Measurements from ENCODE around the gene DNAJB13.
A peak's percentile ranks its signal among the peaks of the same experiment; 100 is the strongest.
"Not testable (repeated sequence)": the region's sequence is repeated elsewhere in the genome, so short reads cannot be mapped to it uniquely, and the experiment has no call there.

DNAJB13 gene

DNA sequence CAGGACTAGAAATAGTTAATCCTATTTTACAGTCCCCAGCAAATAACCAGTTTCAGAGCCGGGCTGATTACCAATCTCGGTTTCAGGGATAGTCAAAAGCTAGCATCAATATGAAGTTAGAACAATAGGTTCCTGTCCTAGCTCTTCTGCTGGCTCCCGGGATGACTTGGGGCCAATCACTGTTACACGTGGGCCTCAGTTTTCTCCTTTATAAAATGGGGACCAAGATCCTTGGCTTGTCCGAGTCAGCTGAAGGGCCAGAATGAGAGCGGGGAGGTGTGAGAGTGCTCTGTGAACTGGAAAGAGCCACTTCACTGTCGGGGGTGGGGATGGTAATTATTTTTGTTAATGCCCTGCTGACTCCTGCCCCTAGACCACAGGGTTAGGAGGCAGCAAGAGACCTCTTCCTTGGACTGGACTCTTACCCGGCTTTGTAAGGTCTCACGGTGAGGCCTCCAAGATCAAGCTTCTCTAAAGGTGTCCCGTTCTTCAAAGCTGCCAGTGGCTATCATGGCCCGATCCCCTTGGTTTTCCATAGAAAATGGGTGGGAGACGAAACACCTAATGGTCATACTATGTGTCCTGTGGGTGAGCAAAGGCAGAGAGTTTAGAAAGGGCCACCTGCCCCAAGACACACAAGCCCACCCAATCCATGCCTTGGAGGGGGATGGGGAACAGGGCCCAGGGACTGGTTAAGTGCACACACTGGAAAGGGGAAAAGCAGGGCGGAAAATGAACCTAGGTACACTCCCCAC is 30.4 kb downstream of the DNAJB13 start:
- peaks cover 7% of the 10 kb centered on the region for H3K79me2 ChIP-seq (ENCODE audit: control insufficient read depth, insufficient read depth, low read length)
- peak overlapping the region; percentile 58 for H3K4me3 ChIP-seq (ENCODE audit: low read length)
- no peak overlapping the region for H2BK120ac ChIP-seq (ENCODE audit: low read depth, low read length)
- no peaks in the 10 kb centered on the region for H3K27me3 ChIP-seq (ENCODE audit: insufficient read depth, low read length, poor library complexity)
- peak overlapping the region; percentile 89 for H3K9ac ChIP-seq (ENCODE audit: low read length)
- peak overlapping the region; percentile 98 for H2AK5ac ChIP-seq (ENCODE audit: low read length)
- H2BK15ac ChIP-seq (replicated peaks; ENCODE audit: low read depth), result no peak overlapping the region
- no peak overlapping the region for H4K5ac ChIP-seq (ENCODE audit: low read length)
- peaks cover 13% of the 10 kb centered on the region for H3K36me3 ChIP-seq (ENCODE audit: control insufficient read depth, insufficient read depth, low read length)
- peaks cover 16% of the 10 kb centered on the region for H3K4me1 ChIP-seq (ENCODE audit: control insufficient read depth, low read depth, low read length)
- peaks cover 10% of the 10 kb centered on the region for H3K79me1 ChIP-seq (ENCODE audit: low read length)
- H3K23ac ChIP-seq (ENCODE audit: low read length), result peak overlapping the region; percentile 45
- no peak overlapping the region for H4K8ac ChIP-seq (ENCODE audit: low read depth, low read length)
- no peak for DNase-seq
- H3K4me2 ChIP-seq (ENCODE audit: low read length), result peak overlapping the region; percentile 78
- peak overlapping the region; percentile 96 for H3K56ac ChIP-seq (ENCODE audit: low read length)
- no CpG with 5 or more reads among the region's 13 CpGs for WGBS (ENCODE audit: extremely low coverage, insufficient coverage, low lambda C conversion rate)
- H3K4ac ChIP-seq (ENCODE audit: low read depth, low read length), result no peak overlapping the region
- H2BK5ac ChIP-seq (ENCODE audit: low read length), result no peak overlapping the region
- no peak overlapping the region for H3K27ac ChIP-seq (ENCODE audit: low read depth, low read length)
- no peak overlapping the region for H3K18ac ChIP-seq (ENCODE audit: low read length)

DNA sequence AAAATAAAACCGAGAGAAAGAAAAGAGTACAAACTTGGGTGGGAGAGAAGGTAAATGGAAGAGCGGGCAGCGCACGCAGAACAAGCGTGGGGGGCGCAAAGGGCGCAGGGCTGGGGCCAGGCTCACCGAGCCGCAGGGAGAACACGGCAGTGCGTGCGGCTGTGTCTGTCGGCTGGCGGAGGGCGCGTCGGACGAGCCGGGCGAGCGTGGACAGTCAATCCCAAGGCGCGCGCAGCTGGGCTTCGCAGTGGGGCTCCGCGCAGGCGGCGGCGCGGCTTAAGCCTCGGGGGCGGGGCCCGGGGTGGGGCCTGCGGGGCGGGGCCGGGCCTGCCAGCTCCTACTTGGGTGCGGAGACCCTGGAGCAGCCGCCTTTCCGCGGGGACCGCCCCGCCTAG is 31.8 kb downstream of the DNAJB13 start, which contains the start of gene UCP2:
UCP2 (minus strand) TSS at position 249 of the 395 bp plus-strand sequence. CDS start 4,465 bp downstream, outside the sequence.
- H3K27me3 ChIP-seq (ENCODE audit: insufficient read depth, low read length, poor library complexity), result no peaks in the 10 kb centered on the region
- H3K79me1 ChIP-seq (ENCODE audit: low read length), result peaks cover 10% of the 10 kb centered on the region
- no peak within 1 kb of the TSS for H2BK15ac ChIP-seq (replicated peaks; ENCODE audit: low read depth)
- peak within 1 kb of the TSS; percentile 84 for H3K4me2 ChIP-seq (ENCODE audit: low read length)
- H2BK5ac ChIP-seq (ENCODE audit: low read length), result peak within 1 kb of the TSS; percentile 62
- DNase-seq, result no peak
- peak within 1 kb of the TSS; percentile 22 for H3K4ac ChIP-seq (ENCODE audit: low read depth, low read length)
- peaks cover 16% of the 10 kb centered on the region for H3K4me1 ChIP-seq (ENCODE audit: control insufficient read depth, low read depth, low read length)
- H3K36me3 ChIP-seq (ENCODE audit: control insufficient read depth, insufficient read depth, low read length), result peaks cover 8% of the 10 kb centered on the region
- H2BK120ac ChIP-seq (ENCODE audit: low read depth, low read length), result no peak within 1 kb of the TSS
- peaks cover 7% of the 10 kb centered on the region for H3K79me2 ChIP-seq (ENCODE audit: control insufficient read depth, insufficient read depth, low read length)
- peak within 1 kb of the TSS; percentile 73 for H3K4me3 ChIP-seq (ENCODE audit: low read length)
- peak within 1 kb of the TSS; percentile 98 for H2AK5ac ChIP-seq (ENCODE audit: low read length)
- no peak within 1 kb of the TSS for H4K8ac ChIP-seq (ENCODE audit: low read depth, low read length)
- peak within 1 kb of the TSS; percentile 45 for H3K23ac ChIP-seq (ENCODE audit: low read length)
- peak within 1 kb of the TSS; percentile 89 for H3K9ac ChIP-seq (ENCODE audit: low read length)
- WGBS (ENCODE audit: extremely low coverage, insufficient coverage, low lambda C conversion rate), result no CpG with 5 or more reads among the region's 43 CpGs
- peak within 1 kb of the TSS; percentile 31 for H3K27ac ChIP-seq (ENCODE audit: low read depth, low read length)
- peak within 1 kb of the TSS; percentile 53 for H3K18ac ChIP-seq (ENCODE audit: low read length)
- H4K5ac ChIP-seq (ENCODE audit: low read length), result peak within 1 kb of the TSS; percentile 59
- peak within 1 kb of the TSS; percentile 96 for H3K56ac ChIP-seq (ENCODE audit: low read length)

DNA sequence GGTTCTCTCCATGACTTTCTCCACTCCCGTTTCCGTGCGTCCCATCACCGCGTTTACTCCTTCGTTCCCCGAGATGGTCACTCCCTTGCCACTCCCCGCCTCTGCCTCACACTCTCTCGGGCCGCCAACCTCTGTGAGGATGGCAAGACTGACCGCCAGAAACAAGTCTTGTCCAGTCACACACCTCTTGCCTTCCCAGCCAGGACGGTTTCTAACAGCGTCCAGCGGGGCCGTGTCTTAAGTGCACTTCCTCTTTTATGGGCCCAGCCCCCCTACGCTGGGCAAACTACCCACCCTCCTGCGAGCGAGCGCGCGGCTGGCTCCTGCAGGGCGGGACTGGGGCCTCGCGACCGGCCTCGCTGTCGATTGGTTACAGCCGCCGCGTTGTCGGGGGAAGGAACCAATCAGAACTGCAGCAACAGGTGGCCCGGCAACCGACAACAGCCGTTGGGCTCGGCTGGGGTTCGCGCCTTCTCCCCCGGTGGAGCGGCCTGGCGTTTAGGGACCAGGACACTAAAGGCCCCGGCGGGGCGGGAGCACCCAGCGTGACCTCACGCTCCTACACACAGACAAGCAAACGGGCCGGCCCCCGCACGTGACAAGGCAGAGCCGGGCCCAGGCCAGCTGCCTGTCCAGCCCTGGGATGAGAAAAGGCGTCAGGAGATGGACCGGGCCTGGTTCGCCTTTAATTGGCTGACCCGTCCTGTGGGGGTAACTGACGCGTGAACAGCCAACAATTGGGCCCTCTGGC is 32.3 kb downstream of the DNAJB13 start:
- no CpG with 5 or more reads among the region's 56 CpGs for WGBS (ENCODE audit: extremely low coverage, insufficient coverage, low lambda C conversion rate)
- peak overlapping the region; percentile 81 for H3K9ac ChIP-seq (ENCODE audit: low read length)
- H3K79me1 ChIP-seq (ENCODE audit: low read length), result peaks cover 10% of the 10 kb centered on the region
- peak overlapping the region; percentile 31 for H3K27ac ChIP-seq (ENCODE audit: low read depth, low read length)
- no peak overlapping the region for H2BK15ac ChIP-seq (replicated peaks; ENCODE audit: low read depth)
- H3K4ac ChIP-seq (ENCODE audit: low read depth, low read length), result no peak overlapping the region
- no peak overlapping the region for H3K18ac ChIP-seq (ENCODE audit: low read length)
- H4K5ac ChIP-seq (ENCODE audit: low read length), result no peak overlapping the region
- H4K8ac ChIP-seq (ENCODE audit: low read depth, low read length), result no peak overlapping the region
- no peaks in the 10 kb centered on the region for H3K27me3 ChIP-seq (ENCODE audit: insufficient read depth, low read length, poor library complexity)
- H3K23ac ChIP-seq (ENCODE audit: low read length), result peak overlapping the region; percentile 10
- peaks cover 16% of the 10 kb centered on the region for H3K4me1 ChIP-seq (ENCODE audit: control insufficient read depth, low read depth, low read length)
- peaks cover 7% of the 10 kb centered on the region for H3K79me2 ChIP-seq (ENCODE audit: control insufficient read depth, insufficient read depth, low read length)
- peak overlapping the region; percentile 91 for H3K56ac ChIP-seq (ENCODE audit: low read length)
- peaks cover 6% of the 10 kb centered on the region for H3K36me3 ChIP-seq (ENCODE audit: control insufficient read depth, insufficient read depth, low read length)
- peak overlapping the region; percentile 62 for H2BK5ac ChIP-seq (ENCODE audit: low read length)
- no peak overlapping the region for H2AK5ac ChIP-seq (ENCODE audit: low read length)
- peak overlapping the region; percentile 84 for H3K4me2 ChIP-seq (ENCODE audit: low read length)
- no peak overlapping the region for H2BK120ac ChIP-seq (ENCODE audit: low read depth, low read length)
- DNase-seq, result peak; percentile 95
- H3K4me3 ChIP-seq (ENCODE audit: low read length), result peak overlapping the region; percentile 37

DNA sequence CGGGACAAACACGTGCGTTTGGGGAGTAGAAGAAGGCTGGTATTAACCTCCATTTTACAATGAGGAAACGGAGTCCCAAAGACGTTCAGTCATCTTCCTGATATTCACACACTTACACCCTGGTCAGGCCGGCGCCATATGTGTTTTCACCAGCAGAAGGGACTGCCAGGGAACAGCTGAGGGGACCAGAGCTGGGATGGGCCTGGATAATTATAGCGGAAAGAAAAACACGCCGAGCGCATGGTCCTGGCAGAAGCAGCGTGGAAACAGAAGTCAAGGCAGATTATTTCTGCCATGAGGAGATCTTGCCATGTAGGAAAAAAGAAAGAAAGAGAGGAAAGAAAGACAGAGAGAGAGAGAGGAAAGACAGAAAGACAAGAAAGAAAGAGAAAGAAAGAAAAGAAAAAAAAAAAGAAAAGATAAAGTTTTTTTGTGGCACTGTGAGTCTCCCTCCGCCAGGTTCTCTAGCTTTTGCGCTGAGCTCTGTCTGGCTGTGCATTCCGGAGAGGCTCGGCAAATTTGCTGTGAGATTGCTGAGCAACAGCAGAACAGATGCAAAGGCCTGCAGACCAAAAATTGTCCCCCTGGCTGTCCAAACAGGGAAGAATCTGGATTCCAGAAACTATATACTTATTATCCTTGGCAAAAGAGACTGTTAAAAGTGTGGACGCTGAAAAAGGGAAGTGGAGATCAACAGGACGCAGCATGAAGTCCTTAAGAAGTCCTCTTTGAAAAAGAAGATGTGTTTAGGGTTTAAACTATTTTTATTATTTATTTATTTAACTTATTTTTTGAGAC is 33.1 kb downstream of the DNAJB13 start:
- no CpG with 5 or more reads among the region's 18 CpGs for WGBS (ENCODE audit: extremely low coverage, insufficient coverage, low lambda C conversion rate)
- Histone ChIP-seq H2BK120ac (ENCODE audit: low read depth, low read length) (no peak overlapping the region), H3K56ac (ENCODE audit: low read length) (peak overlapping the region; percentile 91), H2BK15ac (replicated peaks; ENCODE audit: low read depth) (no peak overlapping the region), H4K5ac (ENCODE audit: low read length) (no peak overlapping the region), H3K79me1 (ENCODE audit: low read length) (peaks cover 10% of the 10 kb centered on the region), H3K18ac (ENCODE audit: low read length) (no peak overlapping the region), H3K79me2 (ENCODE audit: control insufficient read depth, insufficient read depth, low read length) (peaks cover 7% of the 10 kb centered on the region), H3K27ac (ENCODE audit: low read depth, low read length) (peak overlapping the region; percentile 3), H3K4me2 (ENCODE audit: low read length) (peak overlapping the region; percentile 37), H3K4ac (ENCODE audit: low read depth, low read length) (no peak overlapping the region), H3K9ac (ENCODE audit: low read length) (peak overlapping the region; percentile 70), H2AK5ac (ENCODE audit: low read length) (no peak overlapping the region), H3K4me1 (ENCODE audit: control insufficient read depth, low read depth, low read length) (peaks cover 16% of the 10 kb centered on the region), H3K4me3 (ENCODE audit: low read length) (no peak overlapping the region), H3K36me3 (ENCODE audit: control insufficient read depth, insufficient read depth, low read length) (peaks cover 3% of the 10 kb centered on the region), H3K23ac (ENCODE audit: low read length) (no peak overlapping the region), H2BK5ac (ENCODE audit: low read length) (no peak overlapping the region), H3K27me3 (ENCODE audit: insufficient read depth, low read length, poor library complexity) (no peaks in the 10 kb centered on the region), H4K8ac (ENCODE audit: low read depth, low read length) (no peak overlapping the region)
- DNase-seq, result no peak

DNA sequence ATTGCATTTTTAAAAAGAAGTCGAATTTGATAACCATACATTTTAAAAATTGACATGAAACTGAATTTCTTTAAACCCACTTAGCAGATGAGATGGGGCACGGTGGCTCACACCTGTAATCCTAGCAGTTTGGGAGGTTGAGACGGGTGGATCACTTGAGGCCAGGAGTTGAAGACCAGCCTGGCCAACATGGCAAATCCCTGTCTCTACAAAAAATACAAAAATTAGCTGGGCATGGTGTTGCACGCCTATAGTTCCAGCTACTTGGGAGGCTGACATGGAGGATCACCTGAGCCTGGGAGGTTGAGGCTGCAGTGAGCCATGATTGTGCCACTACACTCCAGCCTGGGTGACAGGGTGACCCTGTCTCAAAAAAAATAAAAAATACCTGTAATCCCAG is 34.8 kb downstream of the DNAJB13 start:
- H2BK120ac ChIP-seq (ENCODE audit: low read depth, low read length); H3K79me2 ChIP-seq (ENCODE audit: control insufficient read depth, insufficient read depth, low read length); H3K4me3 ChIP-seq (ENCODE audit: low read length); H2BK5ac ChIP-seq (ENCODE audit: low read length); H4K5ac ChIP-seq (ENCODE audit: low read length); H3K56ac ChIP-seq (ENCODE audit: low read length); H3K4me2 ChIP-seq (ENCODE audit: low read length); H3K23ac ChIP-seq (ENCODE audit: low read length); H2BK15ac ChIP-seq (replicated peaks; ENCODE audit: low read depth); H3K4me1 ChIP-seq (ENCODE audit: control insufficient read depth, low read depth, low read length); H3K27ac ChIP-seq (ENCODE audit: low read depth, low read length); H3K36me3 ChIP-seq (ENCODE audit: control insufficient read depth, insufficient read depth, low read length); H3K4ac ChIP-seq (ENCODE audit: low read depth, low read length); H4K8ac ChIP-seq (ENCODE audit: low read depth, low read length); H3K79me1 ChIP-seq (ENCODE audit: low read length); DNase-seq; H3K9ac ChIP-seq (ENCODE audit: low read length); H3K27me3 ChIP-seq (ENCODE audit: insufficient read depth, low read length, poor library complexity); H2AK5ac ChIP-seq (ENCODE audit: low read length); H3K18ac ChIP-seq (ENCODE audit: low read length): not testable (repeated sequence)
- no CpG with 5 or more reads among the region's 4 CpGs for WGBS (ENCODE audit: extremely low coverage, insufficient coverage, low lambda C conversion rate)
